Measurements from ENCODE around the gene ZBTB16.

DNA sequence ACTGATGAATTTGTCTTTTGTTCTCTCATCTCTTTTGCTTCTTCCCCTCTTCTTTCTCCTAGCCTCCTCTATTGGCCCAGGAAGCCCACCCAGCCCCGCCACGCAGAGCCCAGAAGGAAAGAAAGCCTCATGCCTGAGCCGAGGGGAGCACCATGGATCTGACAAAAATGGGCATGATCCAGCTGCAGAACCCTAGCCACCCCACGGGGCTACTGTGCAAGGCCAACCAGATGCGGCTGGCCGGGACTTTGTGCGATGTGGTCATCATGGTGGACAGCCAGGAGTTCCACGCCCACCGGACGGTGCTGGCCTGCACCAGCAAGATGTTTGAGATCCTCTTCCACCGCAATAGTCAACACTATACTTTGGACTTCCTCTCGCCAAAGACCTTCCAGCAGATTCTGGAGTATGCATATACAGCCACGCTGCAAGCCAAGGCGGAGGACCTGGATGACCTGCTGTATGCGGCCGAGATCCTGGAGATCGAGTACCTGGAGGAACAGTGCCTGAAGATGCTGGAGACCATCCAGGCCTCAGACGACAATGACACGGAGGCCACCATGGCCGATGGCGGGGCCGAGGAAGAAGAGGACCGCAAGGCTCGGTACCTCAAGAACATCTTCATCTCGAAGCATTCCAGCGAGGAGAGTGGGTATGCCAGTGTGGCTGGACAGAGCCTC is 3.8 kb downstream of the ZBTB16 start:
- TF ChIP-seq, protein P1, sequence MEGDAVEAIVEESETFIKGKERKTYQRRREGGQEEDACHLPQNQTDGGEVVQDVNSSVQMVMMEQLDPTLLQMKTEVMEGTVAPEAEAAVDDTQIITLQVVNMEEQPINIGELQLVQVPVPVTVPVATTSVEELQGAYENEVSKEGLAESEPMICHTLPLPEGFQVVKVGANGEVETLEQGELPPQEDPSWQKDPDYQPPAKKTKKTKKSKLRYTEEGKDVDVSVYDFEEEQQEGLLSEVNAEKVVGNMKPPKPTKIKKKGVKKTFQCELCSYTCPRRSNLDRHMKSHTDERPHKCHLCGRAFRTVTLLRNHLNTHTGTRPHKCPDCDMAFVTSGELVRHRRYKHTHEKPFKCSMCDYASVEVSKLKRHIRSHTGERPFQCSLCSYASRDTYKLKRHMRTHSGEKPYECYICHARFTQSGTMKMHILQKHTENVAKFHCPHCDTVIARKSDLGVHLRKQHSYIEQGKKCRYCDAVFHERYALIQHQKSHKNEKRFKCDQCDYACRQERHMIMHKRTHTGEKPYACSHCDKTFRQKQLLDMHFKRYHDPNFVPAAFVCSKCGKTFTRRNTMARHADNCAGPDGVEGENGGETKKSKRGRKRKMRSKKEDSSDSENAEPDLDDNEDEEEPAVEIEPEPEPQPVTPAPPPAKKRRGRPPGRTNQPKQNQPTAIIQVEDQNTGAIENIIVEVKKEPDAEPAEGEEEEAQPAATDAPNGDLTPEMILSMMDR (IDR thresholded peaks at IDR 0.05; ENCODE audit: poor library complexity, severe bottlenecking): no peak
- TF ChIP-seq RAD21 (conservative IDR thresholded peaks at IDR 0.05): no peak
- TF ChIP-seq SMC3 (conservative IDR thresholded peaks at IDR 0.05; ENCODE audit: poor library complexity): no peak
- no peak for TF ChIP-seq EZH2 (IDR thresholded peaks at IDR 0.05; ENCODE audit: borderline replicate concordance, insufficient read depth, low read length, poor library complexity, severe bottlenecking)
- no peak for TF ChIP-seq POLR2AphosphoS5 (IDR thresholded peaks at IDR 0.05)
- TF ChIP-seq TAF1 (IDR thresholded peaks at IDR 0.05; ENCODE audit: low read depth): no peak
- no peak for TF ChIP-seq MXI1 (conservative IDR thresholded peaks at IDR 0.05; ENCODE audit: poor library complexity, severe bottlenecking)
